Activated CD8-positive, alpha-beta memory T cell treated with anti-CD3 and anti-CD28 coated beads, Interleukin-2, amount 10 ng/mL, durations not matched to agents 7 days and 5 days (primary cell): ENCODE measurements around the gene TRMT112. TPM values are rescaled to one million over a fixed set of nuclear protein-coding genes. Genes with fewer than 3 reads are reported as not detected.
"Not testable (repeated sequence)": the region's sequence is repeated elsewhere in the genome, so short reads cannot be mapped to it uniquely, and the experiment has no call there.

Experiments used
- ATAC-seq: fragments of 150-1000 bp; cut with Tn5 transposase; one replicate; pipeline ENCODE4 v1.10.0; 2021; ENCODE audit warnings: moderate library complexity
- CTCF ChIA-PET: fragments of 350-600 bp; sonication (Branson Sonifier 250); formaldehyde crosslinking; loops from one replicate; lab custom pipeline; 2021; ENCODE audit warnings: antibody characterized with exemption; lab: Charles Lee
- DNase-seq: peaks from one replicate; pipeline ENCODE4 v3.0.0-alpha.2; 2020
- H3K27ac Mint-ChIP-seq: one replicate; pipeline ENCODE4 v1.8.0; 2021; ENCODE audit warnings: mild to moderate bottlenecking, mixed read lengths
- H3K27me3 Mint-ChIP-seq: one replicate; pipeline ENCODE4 v1.8.0; 2021; ENCODE audit warnings: mixed read lengths
- H3K36me3 Mint-ChIP-seq: one replicate; pipeline ENCODE4 v1.8.0; 2021; ENCODE audit warnings: mild to moderate bottlenecking, mixed read lengths
- H3K4me1 Mint-ChIP-seq: one replicate; pipeline ENCODE4 v1.8.0; 2021; ENCODE audit warnings: mixed read lengths
- H3K4me3 Mint-ChIP-seq: one replicate; pipeline ENCODE4 v1.8.0; 2021; ENCODE audit warnings: mild to moderate bottlenecking, moderate library complexity, mixed read lengths
- H3K9me3 Mint-ChIP-seq: one replicate; pipeline ENCODE4 v1.8.0; 2022; ENCODE audit warnings: low read depth, mixed read lengths
- total RNA-seq, 2 experiments: library from RNA; stranded (reverse); gene quantifications; one replicate each; pipeline ENCODE4 v1.2.3, GENCODE V29; 2021

The TRMT112 gene
- total RNA-seq, 2 experiments from 2014 or later, result 134 to 153 TPM

DNA sequence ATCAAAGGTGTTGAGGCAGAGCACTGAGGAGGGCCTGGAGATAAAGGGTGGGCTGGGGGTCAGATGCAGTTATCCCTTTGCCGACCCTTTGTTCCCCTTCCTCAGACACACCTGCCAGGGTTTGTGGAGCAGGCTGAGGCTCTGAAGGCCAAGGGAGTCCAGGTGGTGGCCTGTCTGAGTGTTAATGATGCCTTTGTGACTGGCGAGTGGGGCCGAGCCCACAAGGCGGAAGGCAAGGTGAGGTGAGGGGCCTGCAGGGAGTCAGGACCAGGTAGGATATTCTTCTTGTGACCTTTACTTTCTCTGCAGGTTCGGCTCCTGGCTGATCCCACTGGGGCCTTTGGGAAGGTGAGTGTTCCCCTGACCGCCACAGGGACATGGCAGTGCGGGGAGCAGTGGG lies 3.2 kb upstream of the TRMT112 start:
- Mint-ChIP-seq H3K4me1 (peaks cover 35% of the 10 kb centered on the region), H3K4me3 (no peak overlapping the region)

GRCh38 chr11:64318766-64319761 lies 1.7 kb upstream of the TRMT112 start:
- Mint-ChIP-seq H3K4me1 (peaks cover 39% of the 10 kb centered on the region), H3K27ac (peak overlapping the region; percentile 100), H3K36me3 (peaks cover 19% of the 10 kb centered on the region), H3K9me3 (no peaks in the 10 kb centered on the region), H3K4me3 (peak overlapping the region; percentile 95), H3K27me3 (no peaks in the 10 kb centered on the region)
- no peak for ATAC-seq
- CTCF ChIA-PET, result interaction anchor here (1.4 to 3.5 kb wide), 9 partner anchors 12 to 369 kb away, joined by 3 to 140 read pairs (median 10); partner anchors contain the start of genes FERMT3 and FKBP2
- peak; percentile 41 for DNase-seq

More for the DNA sequence above, 3.2 kb upstream of the TRMT112 start:
- no peak overlapping the region for H3K27ac Mint-ChIP-seq
- no peaks in the 10 kb centered on the region for H3K27me3 Mint-ChIP-seq
- ATAC-seq (no peak), DNase-seq (no peak)
- H3K36me3 Mint-ChIP-seq, result peaks cover 16% of the 10 kb centered on the region
- H3K9me3 Mint-ChIP-seq, result no peaks in the 10 kb centered on the region
- CTCF ChIA-PET, result interaction anchor here (1.7 kb wide), 1 partner anchor 11 kb away, joined by 9 read pairs; no protein-coding TSS in a partner anchor

GRCh38 chr11:64317961-64318765 lies 804 bp upstream of the TRMT112 start, which contains the start of gene PRDX5:
Gene PRDX5, plus strand, starts transcription at chr11:64318121. Its CDS starts 95 bp downstream, at chr11:64318216.
- peak; percentile 84 for ATAC-seq
- CTCF ChIA-PET, result interaction anchor here (0.8 to 3.5 kb wide), 25 partner anchors 9 to 370 kb away, joined by 3 to 140 read pairs (median 6); partner anchors contain the start of genes CATSPERZ, CCDC88B, ESRRA and FERMT3
- H3K36me3 Mint-ChIP-seq, result peaks cover 22% of the 10 kb centered on the region
- H3K27me3 Mint-ChIP-seq, result no peaks in the 10 kb centered on the region
- no peaks in the 10 kb centered on the region for H3K9me3 Mint-ChIP-seq
- DNase-seq, result peak; percentile 97
- H3K27ac Mint-ChIP-seq, result peak within 1 kb of the TSS; percentile 100
- peak within 1 kb of the TSS; percentile 95 for H3K4me3 Mint-ChIP-seq
- H3K4me1 Mint-ChIP-seq, result peaks cover 40% of the 10 kb centered on the region

DNA sequence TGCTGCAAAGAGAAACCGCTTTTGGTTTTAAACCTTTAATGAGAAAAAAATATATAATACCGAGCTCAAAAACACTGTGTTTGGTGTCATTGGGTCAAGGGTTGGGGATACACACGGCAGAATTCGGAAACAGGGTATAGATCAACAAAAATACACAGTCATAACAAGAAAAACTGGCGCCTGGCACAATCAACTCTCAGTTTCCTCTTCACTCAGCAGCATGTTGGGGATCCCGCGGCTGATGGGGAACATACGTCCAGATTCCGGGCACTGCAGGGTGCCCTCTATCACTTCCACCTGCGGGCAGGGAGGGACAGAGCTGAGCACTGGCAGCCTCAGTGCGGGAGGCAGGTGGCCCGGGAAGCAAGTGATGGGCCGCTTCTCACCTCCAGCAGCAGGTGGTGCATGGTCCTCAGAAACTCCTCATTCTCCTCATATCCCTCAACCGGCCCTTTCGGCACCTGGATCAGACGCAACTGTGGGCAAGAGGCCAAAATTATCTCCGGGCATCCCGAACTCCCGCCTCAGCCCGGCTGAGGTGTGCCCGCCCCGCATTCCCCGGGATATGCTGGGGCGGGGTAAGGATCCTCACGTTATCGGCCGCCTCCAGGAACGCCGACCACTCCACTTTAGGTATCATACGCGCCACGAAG lies 561 bp downstream of the TRMT112 start:
- ATAC-seq (peak; percentile 7), DNase-seq (peak; percentile 67)
- Mint-ChIP-seq H3K4me3 (peak overlapping the region; percentile 95), H3K36me3 (peaks cover 27% of the 10 kb centered on the region), H3K27me3 (no peaks in the 10 kb centered on the region), H3K4me1 (peaks cover 51% of the 10 kb centered on the region), H3K9me3 (no peaks in the 10 kb centered on the region), H3K27ac (peak overlapping the region; percentile 100)
- CTCF ChIA-PET, result interaction anchor here (0.6 to 3.5 kb wide), 19 partner anchors 9 to 456 kb away, joined by 3 to 140 read pairs (median 10); partner anchors contain the start of genes CATSPERZ, CCDC88B, ESRRA and FERMT3

DNA sequence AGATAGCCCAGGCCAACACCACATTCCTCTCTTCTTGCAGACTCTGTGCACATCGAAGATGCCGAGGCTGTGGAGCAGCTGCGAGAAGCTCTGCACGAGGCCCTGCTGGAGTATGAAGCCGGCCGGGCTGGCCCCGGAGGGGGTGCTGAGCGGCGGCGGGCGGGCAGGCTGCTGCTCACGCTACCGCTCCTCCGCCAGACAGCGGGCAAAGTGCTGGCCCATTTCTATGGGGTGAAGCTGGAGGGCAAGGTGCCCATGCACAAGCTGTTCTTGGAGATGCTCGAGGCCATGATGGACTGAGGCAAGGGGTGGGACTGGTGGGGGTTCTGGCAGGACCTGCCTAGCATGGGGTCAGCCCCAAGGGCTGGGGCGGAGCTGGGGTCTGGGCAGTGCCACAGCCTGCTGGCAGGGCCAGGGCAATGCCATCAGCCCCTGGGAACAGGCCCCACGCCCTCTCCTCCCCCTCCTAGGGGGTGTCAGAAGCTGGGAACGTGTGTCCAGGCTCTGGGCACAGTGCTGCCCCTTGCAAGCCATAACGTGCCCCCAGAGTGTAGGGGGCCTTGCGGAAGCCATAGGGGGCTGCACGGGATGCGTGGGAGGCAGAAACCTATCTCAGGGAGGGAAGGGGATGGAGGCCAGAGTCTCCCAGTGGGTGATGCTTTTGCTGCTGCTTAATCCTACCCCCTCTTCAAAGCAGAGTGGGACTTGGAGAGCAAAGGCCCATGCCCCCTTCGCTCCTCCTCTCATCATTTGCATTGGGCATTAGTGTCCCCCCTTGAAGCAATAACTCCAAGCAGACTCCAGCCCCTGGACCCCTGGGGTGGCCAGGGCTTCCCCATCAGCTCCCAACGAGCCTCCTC lies 1.5 kb downstream of the TRMT112 start:
- H3K27me3 Mint-ChIP-seq, result not testable (repeated sequence)
- CTCF ChIA-PET, result interaction anchor here (1.5 to 3.5 kb wide), 7 partner anchors 9 to 110 kb away, joined by 3 to 140 read pairs (median 15); partner anchors contain the start of genes ESRRA and FERMT3
- peaks cover 24% of the 10 kb centered on the region for H3K36me3 Mint-ChIP-seq

DNA sequence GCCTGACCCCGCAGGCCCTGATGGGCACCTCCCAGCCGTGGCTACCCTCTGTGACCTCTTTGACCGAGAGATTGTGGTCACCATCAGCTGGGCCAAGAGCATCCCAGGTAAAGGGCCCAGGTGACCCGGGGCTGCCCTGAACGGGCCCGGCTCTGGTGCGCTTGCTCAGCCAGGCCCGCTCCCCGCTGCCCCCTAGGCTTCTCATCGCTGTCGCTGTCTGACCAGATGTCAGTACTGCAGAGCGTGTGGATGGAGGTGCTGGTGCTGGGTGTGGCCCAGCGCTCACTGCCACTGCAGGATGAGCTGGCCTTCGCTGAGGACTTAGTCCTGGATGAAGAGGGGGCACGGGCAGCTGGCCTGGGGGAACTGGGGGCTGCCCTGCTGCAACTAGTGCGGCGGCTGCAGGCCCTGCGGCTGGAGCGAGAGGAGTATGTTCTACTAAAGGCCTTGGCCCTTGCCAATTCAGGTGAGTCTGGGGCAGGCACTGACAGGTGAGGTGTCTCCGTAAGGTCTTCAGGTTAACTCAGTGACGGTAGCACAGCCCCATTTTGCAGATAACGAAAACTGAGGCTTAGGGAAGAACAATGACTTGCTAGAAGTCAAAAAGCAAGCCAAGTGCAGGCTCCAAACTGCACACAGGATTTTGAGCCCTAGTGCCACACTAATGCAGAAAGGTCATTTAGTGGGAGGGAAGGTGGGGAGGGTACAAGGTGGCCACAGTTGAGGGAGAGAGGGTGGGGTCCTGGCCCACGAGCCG lies 2.4 kb downstream of the TRMT112 start:
- H3K4me3 Mint-ChIP-seq, result no peak overlapping the region
- H3K4me1 Mint-ChIP-seq, result peaks cover 50% of the 10 kb centered on the region
- H3K27ac Mint-ChIP-seq, result no peak overlapping the region
- ATAC-seq (no peak), DNase-seq (peak; percentile 40)
- CTCF ChIA-PET, result no interaction called here
- H3K36me3 Mint-ChIP-seq, result peaks cover 22% of the 10 kb centered on the region
- no peaks in the 10 kb centered on the region for H3K9me3 Mint-ChIP-seq
- H3K27me3 Mint-ChIP-seq, result no peaks in the 10 kb centered on the region

More for the DNA sequence above, 1.5 kb downstream of the TRMT112 start:
- not testable (repeated sequence) for ATAC-seq, H3K9me3 Mint-ChIP-seq
- Mint-ChIP-seq H3K4me3 (peak overlapping the region; percentile 95), H3K4me1 (peaks cover 51% of the 10 kb centered on the region), H3K27ac (peak overlapping the region; percentile 100)
- peak; percentile 41 for DNase-seq

DNA sequence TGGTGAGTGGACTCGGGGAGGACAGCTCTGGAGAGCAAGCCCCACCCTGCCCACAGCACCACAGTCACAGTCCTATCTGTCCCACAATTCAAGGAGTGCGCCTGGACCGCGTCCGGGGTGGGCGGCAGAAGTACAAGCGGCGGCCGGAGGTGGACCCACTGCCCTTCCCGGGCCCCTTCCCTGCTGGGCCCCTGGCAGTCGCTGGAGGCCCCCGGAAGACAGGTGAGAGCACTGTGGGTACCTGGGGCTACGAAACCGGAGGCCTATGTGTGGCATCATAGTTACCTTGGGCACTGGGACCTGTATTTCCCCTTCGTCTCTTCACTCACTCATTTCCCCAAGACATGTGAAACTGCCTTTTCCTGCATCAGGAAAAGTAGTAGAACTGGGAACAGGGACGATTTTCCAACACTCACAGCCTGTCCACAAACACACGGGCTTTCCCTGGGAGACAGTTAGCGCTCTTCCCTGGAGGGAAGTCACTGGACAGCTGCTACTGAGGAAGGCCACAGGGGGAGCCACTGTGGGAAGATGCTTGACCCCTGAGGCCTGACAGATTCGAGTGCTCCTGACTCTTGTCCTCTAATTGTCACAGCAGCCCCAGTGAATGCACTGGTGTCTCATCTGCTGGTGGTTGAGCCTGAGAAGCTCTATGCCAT lies 3.1 kb downstream of the TRMT112 start:
- H3K4me1 Mint-ChIP-seq, result peaks cover 47% of the 10 kb centered on the region
- ATAC-seq (no peak), DNase-seq (peak; percentile 40)
- H3K9me3 Mint-ChIP-seq, result no peaks in the 10 kb centered on the region
- CTCF ChIA-PET, result interaction anchor here (0.6 to 0.9 kb wide), 3 partner anchors 10 to 17 kb away, joined by 3 to 4 read pairs (median 3); no protein-coding TSS in a partner anchor
- no peak overlapping the region for H3K4me3 Mint-ChIP-seq
- H3K27ac Mint-ChIP-seq, result peak overlapping the region; percentile 19
- peaks cover 23% of the 10 kb centered on the region for H3K36me3 Mint-ChIP-seq
- H3K27me3 Mint-ChIP-seq, result no peaks in the 10 kb centered on the region

GRCh38 chr11:64313491-64314145 lies 3.7 kb downstream of the TRMT112 start:
- peak overlapping the region; percentile 77 for H3K27ac Mint-ChIP-seq
- H3K4me1 Mint-ChIP-seq, result peaks cover 43% of the 10 kb centered on the region
- CTCF ChIA-PET, result interaction anchor here (0.6 to 0.9 kb wide), 3 partner anchors 9 to 18 kb away, joined by 3 to 4 read pairs (median 3); no protein-coding TSS in a partner anchor

DNA sequence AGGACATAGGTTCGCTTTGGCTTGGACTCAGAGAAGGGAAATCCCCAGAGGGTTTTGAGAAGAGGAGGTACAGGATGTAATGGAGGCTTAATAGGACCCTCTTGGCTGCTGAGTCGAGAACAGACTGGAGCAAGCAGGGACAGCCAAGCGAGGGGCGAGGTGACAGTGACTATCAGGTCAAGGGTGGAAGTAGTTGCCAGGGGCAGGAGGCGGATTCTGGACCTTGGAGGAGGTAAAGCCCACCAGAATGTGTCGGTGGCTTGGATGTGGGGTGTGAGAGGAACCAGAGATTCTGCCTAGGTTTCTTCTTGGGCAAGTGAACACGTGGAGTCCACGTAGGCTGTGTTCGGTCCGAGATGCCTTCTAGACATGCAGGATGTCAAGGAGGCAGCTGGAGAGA lies 4.4 kb downstream of the TRMT112 start:
- CTCF ChIA-PET, result interaction anchor here (0.9 to 3.0 kb wide), 2 partner anchors 19 kb away, joined by 4 to 13 read pairs; no protein-coding TSS in a partner anchor
- Mint-ChIP-seq H3K9me3 (no peaks in the 10 kb centered on the region), H3K27me3 (no peaks in the 10 kb centered on the region), H3K4me3 (no peak overlapping the region), H3K36me3 (peaks cover 23% of the 10 kb centered on the region), H3K27ac (peak overlapping the region; percentile 77), H3K4me1 (peaks cover 42% of the 10 kb centered on the region)
- DNase-seq, result no peak
- no peak for ATAC-seq

More at GRCh38 chr11:64313491-64314145, 3.7 kb downstream of the TRMT112 start:
- DNase-seq (no peak), ATAC-seq (no peak)
- H3K27me3 Mint-ChIP-seq, result no peaks in the 10 kb centered on the region
- H3K9me3 Mint-ChIP-seq, result no peaks in the 10 kb centered on the region
- no peak overlapping the region for H3K4me3 Mint-ChIP-seq
- peaks cover 24% of the 10 kb centered on the region for H3K36me3 Mint-ChIP-seq

- H3K9me3 Mint-ChIP-seq, DNase-seq, ATAC-seq, H3K27me3 Mint-ChIP-seq: not testable (repeated sequence)
- H3K27ac Mint-ChIP-seq, result peak overlapping the region; percentile 2
- H3K4me3 Mint-ChIP-seq, result peak overlapping the region; percentile 40
- peaks cover 14% of the 10 kb centered on the region for H3K36me3 Mint-ChIP-seq
- CTCF ChIA-PET, result interaction anchor here (1.3 to 2.5 kb wide), 3 partner anchors 10 to 34 kb away, joined by 6 to 15 read pairs (median 9); partner anchors contain the start of genes CCDC88B, PRDX5 and TRMT112
- H3K4me1 Mint-ChIP-seq, result peaks cover 45% of the 10 kb centered on the region
Observed at GRCh38 chr11:64307795-64308194, 9.6 kb downstream of the TRMT112 start.
